Measurements from ENCODE around the gene UBA7.
A peak's percentile ranks its signal among the peaks of the same experiment; 100 is the strongest.

The UBA7 gene, protein sequence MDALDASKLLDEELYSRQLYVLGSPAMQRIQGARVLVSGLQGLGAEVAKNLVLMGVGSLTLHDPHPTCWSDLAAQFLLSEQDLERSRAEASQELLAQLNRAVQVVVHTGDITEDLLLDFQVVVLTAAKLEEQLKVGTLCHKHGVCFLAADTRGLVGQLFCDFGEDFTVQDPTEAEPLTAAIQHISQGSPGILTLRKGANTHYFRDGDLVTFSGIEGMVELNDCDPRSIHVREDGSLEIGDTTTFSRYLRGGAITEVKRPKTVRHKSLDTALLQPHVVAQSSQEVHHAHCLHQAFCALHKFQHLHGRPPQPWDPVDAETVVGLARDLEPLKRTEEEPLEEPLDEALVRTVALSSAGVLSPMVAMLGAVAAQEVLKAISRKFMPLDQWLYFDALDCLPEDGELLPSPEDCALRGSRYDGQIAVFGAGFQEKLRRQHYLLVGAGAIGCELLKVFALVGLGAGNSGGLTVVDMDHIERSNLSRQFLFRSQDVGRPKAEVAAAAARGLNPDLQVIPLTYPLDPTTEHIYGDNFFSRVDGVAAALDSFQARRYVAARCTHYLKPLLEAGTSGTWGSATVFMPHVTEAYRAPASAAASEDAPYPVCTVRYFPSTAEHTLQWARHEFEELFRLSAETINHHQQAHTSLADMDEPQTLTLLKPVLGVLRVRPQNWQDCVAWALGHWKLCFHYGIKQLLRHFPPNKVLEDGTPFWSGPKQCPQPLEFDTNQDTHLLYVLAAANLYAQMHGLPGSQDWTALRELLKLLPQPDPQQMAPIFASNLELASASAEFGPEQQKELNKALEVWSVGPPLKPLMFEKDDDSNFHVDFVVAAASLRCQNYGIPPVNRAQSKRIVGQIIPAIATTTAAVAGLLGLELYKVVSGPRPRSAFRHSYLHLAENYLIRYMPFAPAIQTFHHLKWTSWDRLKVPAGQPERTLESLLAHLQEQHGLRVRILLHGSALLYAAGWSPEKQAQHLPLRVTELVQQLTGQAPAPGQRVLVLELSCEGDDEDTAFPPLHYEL

DNA sequence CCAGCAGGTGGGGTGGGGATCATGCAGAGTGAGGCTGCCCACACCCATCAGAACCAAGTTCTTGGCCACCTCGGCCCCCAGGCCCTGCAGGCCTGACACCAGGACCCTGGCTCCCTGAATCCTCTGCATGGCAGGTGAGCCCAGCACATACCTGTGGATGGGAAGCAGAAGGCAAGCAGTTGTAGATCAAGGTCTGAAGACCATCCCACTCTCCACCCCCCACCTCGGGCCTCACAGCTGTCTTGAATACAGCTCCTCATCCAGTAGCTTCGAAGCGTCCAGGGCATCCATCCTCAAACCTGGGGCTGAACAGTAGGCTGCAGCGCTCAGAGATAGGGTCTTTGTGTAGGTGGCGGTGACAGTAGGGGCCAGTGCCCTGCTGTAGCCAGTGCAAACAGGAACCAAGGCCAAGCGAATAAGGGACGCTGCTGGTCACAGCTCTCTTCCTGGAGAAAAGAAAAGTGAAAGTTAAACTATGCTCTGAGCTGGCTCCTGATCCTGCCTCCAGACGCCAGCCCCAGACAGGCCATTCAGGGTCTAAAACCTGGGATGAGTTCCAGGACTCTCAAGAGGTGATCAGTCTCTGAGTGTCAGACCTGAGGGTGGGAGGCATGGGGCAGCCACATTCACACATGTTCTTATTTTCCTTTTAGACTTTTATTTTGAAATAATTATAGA is at the start of gene UBA7:
UBA7 (minus strand) TSS at position 457 of the 678 bp plus-strand sequence; CDS start at position 291, 166 bp downstream.
- peak within 1 kb of the TSS; percentile 75 for H3K4me3 ChIP-seq (ENCODE audit: low read length)
- DNase-seq (ENCODE audit: low read depth), result peak; percentile 79

DNA sequence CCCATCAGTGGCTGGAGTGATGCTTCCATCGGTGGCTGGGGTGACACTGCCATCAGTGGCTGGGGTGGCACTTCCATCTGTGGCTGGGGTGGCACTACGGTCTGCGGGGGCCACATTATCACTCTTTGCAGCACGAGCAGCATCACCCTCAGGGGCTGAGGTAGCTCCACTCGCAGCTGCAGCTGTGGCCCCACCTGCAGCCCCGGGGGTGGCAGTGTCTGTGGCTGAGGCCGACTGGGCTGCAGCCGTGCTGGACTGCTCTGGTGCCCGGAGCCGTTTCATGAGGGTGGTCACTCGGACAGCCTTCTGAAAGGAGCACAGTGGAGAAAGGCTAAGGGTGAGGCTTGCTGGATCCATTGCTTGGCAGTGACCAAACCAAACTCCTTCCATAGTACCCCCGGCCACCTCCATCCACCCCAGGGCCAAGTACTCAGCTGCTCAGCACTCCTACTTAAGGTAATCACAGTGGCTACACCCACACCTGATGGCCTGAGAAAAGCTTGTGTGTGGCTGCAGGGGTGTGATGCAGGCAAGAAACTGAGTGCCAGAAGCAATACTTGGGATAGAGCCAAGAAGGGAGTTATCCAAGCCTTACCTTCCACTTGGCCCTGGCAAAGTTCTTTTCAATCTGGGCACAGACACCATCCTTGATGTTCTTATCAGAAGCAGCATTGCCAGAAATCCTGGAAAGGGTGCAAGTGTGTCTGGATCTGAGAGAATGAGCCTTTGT is 46.0 kb upstream of the UBA7 start:
- TF ChIP-seq, protein P1, sequence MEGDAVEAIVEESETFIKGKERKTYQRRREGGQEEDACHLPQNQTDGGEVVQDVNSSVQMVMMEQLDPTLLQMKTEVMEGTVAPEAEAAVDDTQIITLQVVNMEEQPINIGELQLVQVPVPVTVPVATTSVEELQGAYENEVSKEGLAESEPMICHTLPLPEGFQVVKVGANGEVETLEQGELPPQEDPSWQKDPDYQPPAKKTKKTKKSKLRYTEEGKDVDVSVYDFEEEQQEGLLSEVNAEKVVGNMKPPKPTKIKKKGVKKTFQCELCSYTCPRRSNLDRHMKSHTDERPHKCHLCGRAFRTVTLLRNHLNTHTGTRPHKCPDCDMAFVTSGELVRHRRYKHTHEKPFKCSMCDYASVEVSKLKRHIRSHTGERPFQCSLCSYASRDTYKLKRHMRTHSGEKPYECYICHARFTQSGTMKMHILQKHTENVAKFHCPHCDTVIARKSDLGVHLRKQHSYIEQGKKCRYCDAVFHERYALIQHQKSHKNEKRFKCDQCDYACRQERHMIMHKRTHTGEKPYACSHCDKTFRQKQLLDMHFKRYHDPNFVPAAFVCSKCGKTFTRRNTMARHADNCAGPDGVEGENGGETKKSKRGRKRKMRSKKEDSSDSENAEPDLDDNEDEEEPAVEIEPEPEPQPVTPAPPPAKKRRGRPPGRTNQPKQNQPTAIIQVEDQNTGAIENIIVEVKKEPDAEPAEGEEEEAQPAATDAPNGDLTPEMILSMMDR (conservative IDR thresholded peaks at IDR 0.05; ENCODE audit: low read length), result no peak
- no peak overlapping the region for H3K4me3 ChIP-seq (ENCODE audit: low read length)
- DNase-seq (ENCODE audit: low read depth), result no peak

More for the DNA sequence above, at the start of gene UBA7:
- TF ChIP-seq, protein P1 (conservative IDR thresholded peaks at IDR 0.05; ENCODE audit: low read length), result no peak

DNA sequence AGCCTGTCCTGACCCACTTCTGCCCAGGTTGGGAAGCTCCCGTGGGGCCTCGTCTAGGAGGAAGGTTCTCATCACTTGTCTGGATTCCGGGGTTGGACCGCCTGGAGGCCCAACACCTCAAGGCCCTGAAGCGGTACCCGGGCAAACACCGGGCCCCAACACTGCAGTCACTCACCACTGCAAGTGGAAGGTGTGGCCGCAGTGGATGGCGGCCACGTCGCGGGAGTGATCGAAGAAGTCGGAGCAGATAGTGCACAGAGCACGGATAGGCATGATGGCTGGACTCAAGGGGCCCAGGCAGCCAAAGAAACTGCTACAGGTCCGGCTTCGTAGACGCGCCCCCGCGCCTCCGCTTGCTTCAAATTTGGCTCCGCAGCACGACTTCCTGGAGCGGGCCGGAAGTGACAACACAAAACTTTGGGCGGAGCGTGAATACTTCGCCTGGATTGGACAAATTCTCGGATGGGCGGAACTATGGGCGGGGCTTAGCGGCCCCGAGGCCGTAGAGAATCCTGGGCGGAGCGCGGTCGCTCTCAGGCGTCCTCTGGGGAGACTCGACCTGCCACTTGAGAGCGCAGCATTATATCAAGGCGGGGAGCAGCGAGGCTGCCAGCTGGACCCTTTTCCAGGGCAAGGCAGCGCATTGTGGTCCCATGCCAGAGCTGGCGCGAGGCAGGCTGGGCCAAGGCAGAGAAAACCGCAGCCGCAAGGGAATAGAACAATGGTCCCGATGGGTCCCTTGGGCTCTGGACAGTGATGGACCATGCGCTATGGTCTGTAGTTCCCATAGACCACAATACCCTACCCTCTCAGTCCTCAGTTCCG is 42.6 kb upstream of the UBA7 start, which contains the start of gene TRAIP:
TRAIP (minus strand) TSS at position 384 of the 825 bp plus-strand sequence; CDS start at position 273, 111 bp downstream.
- peak within 1 kb of the TSS; percentile 89 for H3K4me3 ChIP-seq (ENCODE audit: low read length)
- TF ChIP-seq, protein P1 (conservative IDR thresholded peaks at IDR 0.05; ENCODE audit: low read length), result no peak
- DNase-seq (ENCODE audit: low read depth), result peak; percentile 87

DNA sequence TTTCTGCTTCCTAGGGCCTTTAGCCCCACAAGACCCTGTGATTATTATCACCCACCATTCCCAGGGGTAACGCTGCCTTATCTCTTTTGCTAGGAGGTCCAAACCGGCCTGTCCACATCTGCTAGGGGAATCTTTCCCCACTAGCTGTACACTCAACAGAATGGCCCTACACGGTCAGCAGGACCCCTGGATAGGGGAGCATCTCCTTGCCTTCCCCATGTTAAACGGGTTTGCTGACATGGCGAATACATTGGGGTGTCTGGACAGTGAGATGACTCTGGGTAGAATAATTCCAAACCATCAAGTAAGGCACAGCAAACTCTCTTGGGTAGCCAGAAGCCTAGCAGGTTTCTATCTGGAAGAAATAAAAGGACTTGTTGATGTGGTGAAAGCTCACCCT is 41.9 kb upstream of the UBA7 start:
- H3K4me3 ChIP-seq (ENCODE audit: low read length), result peak overlapping the region; percentile 89
- no peak for DNase-seq (ENCODE audit: low read depth)
- TF ChIP-seq, protein P1 (conservative IDR thresholded peaks at IDR 0.05; ENCODE audit: low read length), result no peak

DNA sequence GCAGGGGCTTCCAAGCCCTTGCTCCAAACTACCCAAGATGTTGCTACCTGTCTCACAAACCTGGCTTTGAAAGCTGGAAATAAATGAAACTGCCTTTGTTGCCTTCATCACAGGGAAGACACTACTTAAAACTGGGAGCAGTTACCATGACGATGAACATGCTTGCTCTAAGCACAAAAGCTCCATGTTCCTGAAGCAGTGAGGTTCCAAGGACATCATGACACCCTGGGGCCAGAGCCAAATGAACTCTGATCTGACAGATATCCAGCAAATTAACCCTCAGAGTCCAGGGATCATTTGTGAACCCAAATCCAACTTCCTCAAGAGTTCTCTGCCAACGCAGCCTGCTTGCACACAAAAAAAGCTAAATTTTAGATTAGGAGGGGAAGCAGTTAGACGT is 31.9 kb upstream of the UBA7 start:
- TF ChIP-seq, protein P1 (conservative IDR thresholded peaks at IDR 0.05; ENCODE audit: low read length), result no peak
- H3K4me3 ChIP-seq (ENCODE audit: low read length), result no peak overlapping the region
- no peak for DNase-seq (ENCODE audit: low read depth)

Data from AG10803 (cell line).